ENCODE results near the gene HLA-A. TPM values are rescaled to one million over a fixed set of nuclear protein-coding genes. Genes with fewer than 3 reads are reported as not detected.
"Not testable (repeated sequence)": the region's sequence is repeated elsewhere in the genome, so short reads cannot be mapped to it uniquely, and the experiment has no call there.

Gene HLA-A
- total RNA-seq, 2 experiments from 2014 or later = 2,013 to 2,035 TPM

DNA sequence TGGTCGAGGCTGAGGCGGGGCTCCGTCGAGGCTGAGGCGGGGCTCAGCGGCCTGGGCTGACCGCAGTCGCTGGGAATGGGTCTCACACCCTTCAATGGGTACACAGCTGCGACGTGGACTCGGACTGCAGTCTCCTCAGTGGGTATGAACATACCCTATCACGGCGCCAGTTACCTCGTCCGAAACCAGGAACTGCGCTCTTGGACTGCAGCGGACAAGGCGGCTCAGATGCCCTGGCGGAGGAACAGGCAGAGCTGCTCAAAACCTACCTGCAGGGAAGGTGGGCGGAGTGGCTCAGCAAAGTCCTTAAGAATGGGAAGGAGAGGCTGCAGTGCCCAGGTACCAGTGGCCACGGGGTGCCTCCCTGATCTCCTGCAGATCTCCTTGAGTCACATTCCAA lies 14.2 kb downstream of the HLA-A start:
- Mint-ChIP-seq H3K4me3 (no peak overlapping the region), H3K27ac (no peak overlapping the region), H3K4me1 (peaks cover 2% of the 10 kb centered on the region), H3K36me3 (no peaks in the 10 kb centered on the region), H3K9me3 (no peaks in the 10 kb centered on the region), H3K27me3 (no peaks in the 10 kb centered on the region)
- DNase-seq (no peak), ATAC-seq (ENCODE audit: low read depth) (no peak)
- POLR2A ChIA-PET = no interaction called here

- H3K9me3 Mint-ChIP-seq = no peaks in the 10 kb centered on the region
- peaks cover 2% of the 10 kb centered on the region for H3K4me1 Mint-ChIP-seq
- DNase-seq = no peak
- H3K27ac Mint-ChIP-seq = no peak overlapping the region
- H3K4me3 Mint-ChIP-seq = no peak overlapping the region
- POLR2A ChIA-PET = no interaction called here
- no peaks in the 10 kb centered on the region for H3K36me3 Mint-ChIP-seq
- H3K27me3 Mint-ChIP-seq = no peaks in the 10 kb centered on the region
- no peak for ATAC-seq (ENCODE audit: low read depth)
Observed at GRCh38 chr6:29958046-29958445, 15.7 kb downstream of the HLA-A start.

DNA sequence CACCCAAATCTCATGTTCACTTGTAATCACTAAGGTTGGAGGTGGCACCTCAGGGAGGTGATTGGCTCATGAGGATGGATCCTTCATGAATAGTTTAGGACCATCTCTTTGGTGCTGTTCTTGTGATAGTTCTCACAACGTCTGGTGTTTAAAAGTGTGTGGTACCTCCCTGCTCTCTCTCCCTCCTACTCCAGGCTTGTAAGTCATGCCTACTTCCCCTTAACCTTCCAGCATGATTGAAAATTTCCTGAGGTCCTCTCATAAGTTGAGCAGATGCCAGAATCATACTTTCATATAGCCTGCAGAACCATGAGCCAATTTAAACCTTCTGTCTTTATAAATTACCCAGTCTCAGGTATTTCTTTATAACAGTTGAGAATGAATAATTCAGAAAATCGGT lies 16.6 kb downstream of the HLA-A start:
- ATAC-seq (ENCODE audit: low read depth) (no peak), DNase-seq (no peak)
- no peak overlapping the region for H3K4me3 Mint-ChIP-seq
- no peaks in the 10 kb centered on the region for H3K36me3 Mint-ChIP-seq
- POLR2A ChIA-PET = no interaction called here
- peaks cover 4% of the 10 kb centered on the region for H3K4me1 Mint-ChIP-seq
- H3K27ac Mint-ChIP-seq = no peak overlapping the region
- H3K27me3 Mint-ChIP-seq = no peaks in the 10 kb centered on the region
- H3K9me3 Mint-ChIP-seq = no peaks in the 10 kb centered on the region

DNA sequence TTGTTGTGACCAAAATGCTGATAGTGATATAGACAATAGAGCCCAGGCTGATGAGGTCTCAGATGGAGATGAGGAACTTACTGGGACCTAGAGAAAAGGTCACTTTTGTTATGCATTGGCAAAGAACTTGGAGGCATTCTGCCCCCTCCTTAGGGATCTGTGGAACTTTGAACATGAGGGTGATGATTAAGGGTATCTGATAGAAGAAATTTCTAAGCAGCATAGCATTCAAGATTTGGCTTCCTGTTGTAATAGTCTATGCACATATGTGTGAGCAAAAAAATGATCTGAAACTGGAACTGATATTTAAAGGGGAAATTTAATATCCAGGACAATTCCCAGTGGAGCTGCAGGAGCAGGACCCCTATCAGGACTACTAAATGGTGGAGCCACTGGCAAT lies 17.1 kb downstream of the HLA-A start:
- Mint-ChIP-seq H3K4me3 (no peak overlapping the region), H3K36me3 (no peaks in the 10 kb centered on the region), H3K27ac (no peak overlapping the region), H3K4me1 (peaks cover 8% of the 10 kb centered on the region), H3K9me3 (no peaks in the 10 kb centered on the region), H3K27me3 (no peaks in the 10 kb centered on the region)
- POLR2A ChIA-PET = interaction anchor here (1.5 kb wide), 1 partner anchor 11 kb away, joined by 5 read pairs; no protein-coding TSS in a partner anchor
- no peak for DNase-seq
- ATAC-seq (ENCODE audit: low read depth) = no peak

- no peak overlapping the region for H3K4me3 Mint-ChIP-seq
- no peaks in the 10 kb centered on the region for H3K9me3 Mint-ChIP-seq
- H3K36me3 Mint-ChIP-seq = no peaks in the 10 kb centered on the region
- POLR2A ChIA-PET = no interaction called here
- ATAC-seq (ENCODE audit: low read depth) = no peak
- peaks cover 29% of the 10 kb centered on the region for H3K4me1 Mint-ChIP-seq
- no peak for DNase-seq
- H3K27me3 Mint-ChIP-seq = no peaks in the 10 kb centered on the region
- no peak overlapping the region for H3K27ac Mint-ChIP-seq
Observed at GRCh38 chr6:29961966-29962365, 19.6 kb downstream of the HLA-A start.

DNA sequence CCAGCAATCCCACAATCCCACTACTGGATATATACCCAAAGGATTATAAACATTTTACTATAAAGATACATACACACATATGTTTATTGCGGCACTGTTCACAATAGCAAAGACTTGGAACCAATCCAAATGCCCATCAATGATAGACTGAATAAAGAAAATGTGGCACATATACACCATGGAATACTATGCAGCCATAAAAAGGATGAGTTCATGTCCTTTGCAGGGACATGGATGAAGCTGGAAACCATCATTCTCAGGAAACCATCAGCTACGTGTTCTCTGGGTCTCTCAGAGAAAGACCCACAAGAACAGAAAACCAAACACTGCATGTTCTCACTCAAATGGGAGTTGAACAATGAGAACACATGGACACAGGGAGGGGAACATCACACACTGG lies 21.4 kb downstream of the HLA-A start:
- not testable (repeated sequence) for H3K27ac Mint-ChIP-seq, H3K9me3 Mint-ChIP-seq

GRCh38 chr6:29964518-29964886 lies 22.2 kb downstream of the HLA-A start:
- Mint-ChIP-seq H3K27me3 (no peaks in the 10 kb centered on the region), H3K4me1 (peaks cover 35% of the 10 kb centered on the region), H3K36me3 (no peaks in the 10 kb centered on the region), H3K9me3 (no peaks in the 10 kb centered on the region), H3K4me3 (peak overlapping the region; percentile 89), H3K27ac (peak overlapping the region; percentile 97)
- POLR2A ChIA-PET = interaction anchor here (1.1 to 2.3 kb wide), 7 partner anchors 11 to 97 kb away, joined by 3 to 15 read pairs (median 7); partner anchors contain the start of gene POLR1H
- no peak for ATAC-seq (ENCODE audit: low read depth)
- DNase-seq = no peak

More for the DNA sequence above, 21.4 kb downstream of the HLA-A start:
- POLR2A ChIA-PET = interaction anchor here (2.3 kb wide), 1 partner anchor 19 kb away, joined by 7 read pairs; no protein-coding TSS in a partner anchor
- not testable (repeated sequence) for ATAC-seq (ENCODE audit: low read depth); H3K27me3 Mint-ChIP-seq; H3K36me3 Mint-ChIP-seq; DNase-seq; H3K4me3 Mint-ChIP-seq
- peaks cover 35% of the 10 kb centered on the region for H3K4me1 Mint-ChIP-seq

- Mint-ChIP-seq H3K27me3 (no peaks in the 10 kb centered on the region), H3K27ac (peak overlapping the region; percentile 97), H3K9me3 (no peaks in the 10 kb centered on the region), H3K36me3 (no peaks in the 10 kb centered on the region), H3K4me1 (peaks cover 35% of the 10 kb centered on the region), H3K4me3 (peak overlapping the region; percentile 89)
- ATAC-seq (ENCODE audit: low read depth) (peak; percentile 95), DNase-seq (peak; percentile 62)
- POLR2A ChIA-PET = interaction anchor here (1.1 to 2.3 kb wide), 7 partner anchors 11 to 96 kb away, joined by 3 to 15 read pairs (median 7); partner anchors contain the start of gene POLR1H
Observed at GRCh38 chr6:29964887-29965562, 22.7 kb downstream of the HLA-A start.

DNA sequence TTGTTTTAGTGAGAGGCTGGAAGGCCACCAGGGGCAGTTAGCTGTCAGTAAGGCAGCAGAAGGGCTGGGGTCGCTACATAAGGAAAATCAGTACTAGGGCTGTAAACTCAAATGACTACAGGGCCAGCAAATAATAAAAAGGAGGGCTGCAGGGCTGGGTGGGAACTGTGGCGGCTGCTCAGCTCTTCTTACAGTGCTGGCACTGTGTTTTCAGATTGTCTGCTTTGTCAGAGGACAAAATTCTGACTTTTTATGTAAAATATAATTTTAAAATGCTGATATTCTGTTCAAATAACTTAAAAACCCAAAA lies 23.2 kb downstream of the HLA-A start:
- no peak for ATAC-seq (ENCODE audit: low read depth)
- Mint-ChIP-seq H3K4me1 (peaks cover 35% of the 10 kb centered on the region), H3K27ac (peak overlapping the region; percentile 97), H3K27me3 (no peaks in the 10 kb centered on the region), H3K4me3 (peak overlapping the region; percentile 89), H3K36me3 (no peaks in the 10 kb centered on the region), H3K9me3 (no peaks in the 10 kb centered on the region)
- POLR2A ChIA-PET = interaction anchor here (1.1 to 2.3 kb wide), 6 partner anchors 10 to 96 kb away, joined by 3 to 15 read pairs (median 7); partner anchors contain the start of gene POLR1H
- DNase-seq = no peak

DNA sequence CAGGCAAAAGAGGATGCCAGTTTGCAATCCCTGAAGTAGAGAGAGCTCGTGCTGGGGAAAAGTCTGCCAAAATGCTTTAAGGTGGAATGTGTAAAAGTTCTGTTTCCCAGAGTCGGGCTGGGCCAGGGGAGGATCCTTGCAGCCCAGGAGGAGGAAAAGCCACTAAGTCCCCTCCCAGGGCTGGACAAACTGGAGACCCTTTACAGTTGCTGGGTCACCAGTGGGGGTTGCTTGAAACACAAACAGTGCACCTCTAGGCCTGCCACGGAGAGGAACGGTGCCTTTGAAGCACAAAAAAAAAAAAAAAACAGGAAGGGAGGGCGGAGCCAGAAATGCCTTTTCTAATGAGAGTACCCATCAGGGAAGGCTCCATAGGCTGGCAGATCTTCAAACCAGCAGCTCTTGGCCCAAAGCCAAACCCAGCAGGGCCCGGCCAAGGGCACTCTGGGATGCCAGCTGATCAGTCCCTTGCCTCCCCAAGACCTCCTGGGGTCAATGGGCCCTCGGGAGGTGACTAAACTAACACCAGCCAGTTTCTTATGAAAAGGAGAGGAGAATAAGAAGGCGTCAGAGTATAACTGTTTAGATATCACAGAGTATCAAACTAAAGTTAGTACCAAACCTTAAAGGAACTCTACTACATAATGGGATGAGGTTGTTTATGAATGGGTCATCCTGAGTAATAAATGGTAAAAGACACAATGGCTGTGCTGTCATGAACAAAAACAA lies 23.7 kb downstream of the HLA-A start:
- H3K9me3 Mint-ChIP-seq = no peaks in the 10 kb centered on the region

GRCh38 chr6:29967379-29968010 lies 25.2 kb downstream of the HLA-A start:
- Mint-ChIP-seq H3K36me3 (no peaks in the 10 kb centered on the region), H3K27me3 (peaks cover 2% of the 10 kb centered on the region), H3K9me3 (no peaks in the 10 kb centered on the region), H3K27ac (peak overlapping the region; percentile 41), H3K4me1 (peaks cover 42% of the 10 kb centered on the region), H3K4me3 (peak overlapping the region; percentile 21)
- no peak for DNase-seq
- no peak for ATAC-seq (ENCODE audit: low read depth)
- POLR2A ChIA-PET = interaction anchor here (0.6 to 0.9 kb wide), 4 partner anchors 19 to 80 kb away, joined by 3 to 7 read pairs (median 4); partner anchors contain the start of gene HLA-A

More for the DNA sequence above, 23.7 kb downstream of the HLA-A start:
- Mint-ChIP-seq H3K27me3 (no peaks in the 10 kb centered on the region), H3K4me1 (peaks cover 35% of the 10 kb centered on the region), H3K36me3 (no peaks in the 10 kb centered on the region), H3K4me3 (peak overlapping the region; percentile 89), H3K27ac (peak overlapping the region; percentile 97)
- DNase-seq (peak; percentile 51), ATAC-seq (ENCODE audit: low read depth) (peak; percentile 61)
- POLR2A ChIA-PET = interaction anchor here (0.5 to 2.3 kb wide), 8 partner anchors 9 to 218 kb away, joined by 3 to 15 read pairs (median 6); partner anchors contain the start of gene POLR1H

- no peak for ATAC-seq (ENCODE audit: low read depth)
- POLR2A ChIA-PET = interaction anchor here (0.8 kb wide), 2 partner anchors 20 to 27 kb away, joined by 3 to 7 read pairs; no protein-coding TSS in a partner anchor
- H3K4me1 Mint-ChIP-seq = peaks cover 44% of the 10 kb centered on the region
Observed at GRCh38 chr6:29968130-29968529, 25.8 kb downstream of the HLA-A start.

GRCh38 chr6:29968905-29969304 lies 26.6 kb downstream of the HLA-A start:
- Mint-ChIP-seq H3K9me3 (no peaks in the 10 kb centered on the region), H3K27ac (no peak overlapping the region), H3K36me3 (no peaks in the 10 kb centered on the region), H3K4me1 (peaks cover 44% of the 10 kb centered on the region), H3K4me3 (no peak overlapping the region), H3K27me3 (peaks cover 6% of the 10 kb centered on the region)
- POLR2A ChIA-PET = no interaction called here
- no peak for ATAC-seq (ENCODE audit: low read depth)
- DNase-seq = no peak

More at GRCh38 chr6:29968130-29968529, 25.8 kb downstream of the HLA-A start:
- no peaks in the 10 kb centered on the region for H3K36me3 Mint-ChIP-seq
- no peaks in the 10 kb centered on the region for H3K9me3 Mint-ChIP-seq
- DNase-seq = no peak
- H3K27me3 Mint-ChIP-seq = peaks cover 2% of the 10 kb centered on the region
- H3K27ac Mint-ChIP-seq = no peak overlapping the region
- H3K4me3 Mint-ChIP-seq = no peak overlapping the region
